Stimulated activated CD4-positive, alpha-beta T cell treated with anti-CD3 and anti-CD28 coated beads, Interleukin-12 subunit alpha, Interleukin-12 subunit beta, amount 100 ng/mL, for 24 hours (primary cell): ENCODE data around the gene ZBTB20.
A peak's percentile ranks its signal among the peaks of the same experiment; 100 is the strongest.

ENCODE experiments used
- DNase-seq, 2 experiments: peaks; one replicate each; pipeline ENCODE4 v3.0.0-alpha.2; 2020; ENCODE audit warnings: low read depth in 2 of 2

Gene ZBTB20

GRCh38 chr3:114408736-114409670, 738.1 kb downstream of the ZBTB20 start:
- no peak for DNase-seq

DNA sequence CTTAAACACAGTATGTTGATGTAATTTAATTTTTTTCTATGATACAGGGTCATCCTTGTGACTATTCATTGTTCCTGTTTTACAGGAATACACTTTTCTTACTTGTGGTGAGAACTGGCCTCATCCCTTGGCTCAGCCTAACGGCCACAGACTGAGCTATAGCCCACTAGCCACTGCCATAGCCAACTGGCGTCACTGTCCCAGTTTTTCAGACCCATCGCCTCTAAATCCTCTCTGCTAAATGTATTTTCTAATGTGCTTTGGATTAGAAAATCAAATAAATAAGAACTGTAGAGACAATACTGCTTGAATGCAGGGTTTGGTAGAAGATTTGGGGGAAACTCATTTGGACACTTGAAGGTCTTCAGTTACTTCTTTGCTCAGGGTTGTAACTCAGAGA, 740.2 kb downstream of the ZBTB20 start:
- no peak for DNase-seq

DNA sequence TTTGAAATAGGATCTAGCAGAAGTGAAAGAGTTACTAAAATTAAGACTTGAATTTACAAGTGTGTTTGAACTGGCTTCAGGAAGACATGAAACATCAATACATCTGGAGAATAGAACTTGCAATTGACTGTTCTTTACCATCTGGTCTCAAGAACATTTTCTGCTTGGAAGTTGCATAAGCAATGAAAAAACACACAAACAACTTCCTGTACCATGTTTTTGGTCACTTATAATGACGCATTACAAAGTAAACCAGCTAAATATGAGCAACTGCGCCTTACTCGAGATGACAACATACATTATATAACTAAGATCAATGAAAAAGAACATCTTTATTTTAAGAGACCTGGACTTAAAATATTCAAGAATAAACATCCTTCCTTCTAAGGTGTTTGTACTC, 740.8 kb downstream of the ZBTB20 start:
- DNase-seq = no peak

- no peak for DNase-seq
Measured at GRCh38 chr3:114405202-114405990, 741.7 kb downstream of the ZBTB20 start.

DNA sequence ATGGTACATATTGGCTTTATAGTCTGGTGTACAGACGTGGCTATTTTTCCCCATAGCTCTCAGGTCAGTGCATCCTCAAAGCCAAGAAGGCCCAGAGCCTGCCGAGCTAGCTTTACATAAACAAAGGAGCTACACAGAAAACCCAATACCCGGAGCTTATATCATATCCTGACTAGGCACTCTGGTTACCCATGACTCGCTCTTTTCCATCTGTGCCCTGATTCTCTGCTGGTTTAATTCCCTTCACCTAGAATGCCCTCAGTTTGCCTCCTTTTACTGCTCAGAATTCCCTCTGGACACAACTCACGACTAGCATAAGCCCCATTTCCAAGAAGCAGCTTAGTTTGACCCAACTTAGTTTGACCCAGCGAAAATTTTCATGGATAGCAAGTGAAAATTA, 742.5 kb downstream of the ZBTB20 start:
- no peak for DNase-seq

DNA sequence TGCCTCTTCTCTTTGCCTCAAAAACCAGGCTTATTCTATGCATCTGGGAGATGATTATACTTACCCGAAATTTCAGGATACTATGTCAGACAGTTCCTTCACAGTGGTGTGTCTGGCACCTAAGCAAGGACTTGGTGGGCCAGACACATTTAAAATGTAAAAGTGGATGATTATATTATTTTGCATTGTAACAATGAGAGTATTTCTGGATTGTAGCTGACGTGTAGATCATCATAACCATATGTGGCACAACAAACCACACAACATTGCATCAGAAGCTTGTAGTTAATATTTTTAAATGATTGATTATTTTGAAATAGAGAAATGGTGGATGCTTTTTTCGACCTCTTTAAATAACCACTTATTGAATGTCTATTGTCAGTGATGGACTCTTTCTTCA, 744.2 kb downstream of the ZBTB20 start:
- no peak for DNase-seq

DNA sequence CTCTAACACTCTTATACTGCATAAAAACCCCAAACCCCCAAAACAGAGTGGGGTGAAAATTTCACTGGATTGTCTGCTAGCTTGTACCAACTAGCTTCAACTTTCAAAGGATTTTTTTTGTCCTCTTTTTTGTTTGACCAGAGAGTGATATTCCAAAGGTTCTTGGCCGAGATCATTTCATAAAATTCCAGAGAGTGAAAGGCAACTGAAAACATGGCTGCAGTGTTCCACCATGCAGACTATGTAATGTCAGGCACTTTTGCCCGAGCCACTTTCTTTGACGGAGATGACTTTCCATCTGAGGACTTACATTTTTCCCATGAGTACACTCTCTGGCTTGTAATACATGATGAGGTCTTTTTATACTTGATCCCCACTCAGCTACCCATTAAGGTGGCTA, 745.7 kb downstream of the ZBTB20 start:
- no peak for DNase-seq

- DNase-seq = no peak
Measured at GRCh38 chr3:114400371-114400770, 746.7 kb downstream of the ZBTB20 start.

- DNase-seq = no peak
Measured at GRCh38 chr3:114394551-114394950, 752.5 kb downstream of the ZBTB20 start.

DNA sequence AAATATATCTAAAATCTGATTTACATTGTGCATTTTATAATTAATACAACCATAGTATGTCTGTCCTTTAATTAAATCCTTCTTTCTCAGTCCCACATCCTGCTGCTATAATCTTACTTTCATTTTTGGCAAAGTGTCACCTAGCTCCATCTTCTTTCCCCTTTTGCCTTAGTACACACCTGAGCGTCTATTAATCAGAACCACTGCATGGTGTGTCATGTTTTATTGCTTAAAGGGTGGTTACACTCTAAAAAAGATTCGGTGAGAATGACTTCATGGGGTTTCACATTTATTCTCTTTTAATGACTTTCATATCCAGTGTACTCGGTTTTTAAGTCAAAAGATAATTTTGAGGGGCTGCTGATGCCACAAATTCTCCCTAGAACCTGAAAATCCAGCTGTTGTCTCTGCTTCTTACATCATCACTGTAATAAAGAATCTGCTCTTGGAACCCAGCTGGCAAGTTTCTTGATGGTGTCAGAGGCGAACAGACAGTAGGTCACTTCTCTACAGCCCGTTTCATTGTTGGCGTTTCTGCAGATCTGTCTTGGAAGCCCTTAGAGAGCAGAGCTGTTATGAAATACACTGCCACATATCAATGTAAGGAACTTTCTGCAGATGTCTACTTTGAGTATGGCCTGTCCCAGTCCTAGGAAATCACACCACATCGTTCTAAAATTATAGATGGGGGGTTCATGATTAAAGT, 753.6 kb downstream of the ZBTB20 start:
- DNase-seq = no peak

DNA sequence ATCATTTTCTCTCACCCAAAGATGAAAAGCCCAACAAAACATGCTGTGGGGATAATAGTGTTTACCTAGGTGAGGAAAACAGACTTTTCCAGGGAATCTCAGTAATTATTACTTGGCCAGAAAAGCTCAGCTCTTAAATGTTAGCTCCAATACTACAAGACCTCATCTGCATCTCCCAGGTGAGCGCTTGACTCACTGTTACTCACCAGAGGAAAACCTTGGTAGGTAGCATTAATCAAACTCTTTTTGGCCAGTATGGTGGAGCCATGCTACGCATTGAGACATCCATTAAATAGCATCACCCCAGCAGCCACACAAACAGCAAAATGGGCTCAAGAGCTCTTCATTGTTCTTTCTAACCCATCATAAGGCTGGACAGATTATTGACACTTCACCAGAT, 754.3 kb downstream of the ZBTB20 start:
- DNase-seq = no peak

- no peak for DNase-seq
Measured at GRCh38 chr3:114389156-114389555, 757.9 kb downstream of the ZBTB20 start.

GRCh38 chr3:114384558-114384903, 762.6 kb downstream of the ZBTB20 start:
- no peak for DNase-seq

- DNase-seq = peak; percentile 40 to 66
Measured at GRCh38 chr3:114383875-114384557, 763.1 kb downstream of the ZBTB20 start.

GRCh38 chr3:114380233-114380651, 766.8 kb downstream of the ZBTB20 start:
- DNase-seq = no peak

- DNase-seq = no peak
Measured at GRCh38 chr3:114379266-114379665, 767.8 kb downstream of the ZBTB20 start.

- DNase-seq = no peak
Measured at GRCh38 chr3:114378760-114379159, 768.3 kb downstream of the ZBTB20 start.

- DNase-seq = no peak
Measured at GRCh38 chr3:114377426-114377825, 769.7 kb downstream of the ZBTB20 start.

DNA sequence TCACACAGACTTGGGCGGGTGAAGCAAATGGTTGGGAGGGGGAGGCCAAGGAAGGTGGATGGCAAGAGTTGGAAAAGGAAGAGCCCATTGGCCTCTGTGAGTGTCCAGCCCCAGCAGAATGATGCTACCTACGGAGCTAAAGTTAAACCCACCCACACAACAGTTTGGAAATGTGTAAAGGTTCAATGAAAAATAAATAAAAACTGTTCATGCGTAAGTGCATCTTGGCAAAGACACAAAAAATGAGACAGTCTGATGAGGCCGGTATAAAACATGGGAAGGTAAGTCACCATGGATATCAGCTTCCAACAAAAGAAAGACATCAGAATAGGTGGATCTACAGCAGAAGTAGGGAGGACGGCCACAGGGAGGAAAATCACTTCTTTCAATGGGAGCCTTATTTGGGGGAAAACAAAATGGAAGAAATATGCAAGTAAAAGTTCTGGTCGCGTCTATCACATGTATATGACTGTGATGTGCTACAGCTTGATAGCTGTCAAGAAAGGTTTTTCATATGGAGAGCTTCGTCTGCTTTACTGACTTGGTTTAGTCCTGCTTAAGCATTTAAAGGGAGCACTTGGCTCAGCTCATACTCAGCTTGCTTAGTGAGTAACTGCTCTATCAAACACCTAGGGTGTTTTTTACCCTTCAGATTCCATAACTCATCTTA, 770.4 kb downstream of the ZBTB20 start:
- DNase-seq = no peak

- DNase-seq = no peak
Measured at GRCh38 chr3:114375608-114376421, 771.3 kb downstream of the ZBTB20 start.
